Thymus (tissue), 11 donors: ENCODE results near the gene ELN. TPM values are rescaled to one million over a fixed set of nuclear protein-coding genes. Genes with fewer than 3 reads are reported as not detected.

ENCODE experiments used
- DNase-seq, 9 donors: peaks; one replicate each; pipeline ENCODE4 v3.0.0-alpha.2; 2013; ENCODE audit warnings: low spot score in 9 of 9, low read depth in 6 of 9, missing footprints in 1 of 9
- H3K27ac ChIP-seq, 2 donors: one replicate each; pipeline ENCODE4 v1.5.1; 2013; ENCODE audit warnings: control low read depth in 1 of 2, low read depth in 1 of 2, low read length in 1 of 2, mild to moderate bottlenecking in 1 of 2, moderate library complexity in 1 of 2
- H3K27me3 ChIP-seq, 2 donors: one replicate each; pipeline ENCODE4 v1.5.1; 2013; ENCODE audit warnings: low read length in 1 of 2; ENCODE audit not compliant: control insufficient read depth in 2 of 2, insufficient read depth in 1 of 2
- H3K36me3 ChIP-seq, 2 donors: one replicate each; pipeline ENCODE4 v1.5.1; 2013; ENCODE audit warnings: low read length in 1 of 2, mild to moderate bottlenecking in 1 of 2, moderate library complexity in 1 of 2; ENCODE audit not compliant: control insufficient read depth in 2 of 2, insufficient read depth in 2 of 2
- H3K4me1 ChIP-seq, 2 donors: one replicate each; pipeline ENCODE4 v1.5.1; 2013; ENCODE audit warnings: low read length in 2 of 2; ENCODE audit not compliant: control insufficient read depth in 2 of 2, insufficient read depth in 2 of 2
- H3K4me3 ChIP-seq, 2 donors: one replicate each; pipeline ENCODE4 v1.5.1; 2013; ENCODE audit warnings: low read length in 2 of 2, control low read depth in 1 of 2, mild to moderate bottlenecking in 1 of 2
- H3K9me3 ChIP-seq, 2 donors: one replicate each; pipeline ENCODE4 v1.5.1; 2013; ENCODE audit warnings: low read length in 1 of 2, mild to moderate bottlenecking in 1 of 2; ENCODE audit not compliant: control insufficient read depth in 2 of 2, insufficient read depth in 1 of 2
- WGBS: extraction: QIAGEN DNeasy Blood & Tissue Kit; methylation state at CpG from one replicate; pipeline ENCODE4 v1.1.7; 2013; 5-methylcytosine and 5-hydroxymethylcytosine counted together
- polyA plus RNA-seq: library from polyadenylated mRNA; stranded (reverse); fragments of 200-250 nt; gene quantifications from one replicate; pipeline ENCODE4 v1.2.3, GENCODE V29; 2013
- total RNA-seq: library from RNA; stranded (reverse); fragments of 120-200 nt; gene quantifications from one replicate; pipeline ENCODE4 v1.2.4, GENCODE V29; 2013
- donor health status: healthy.

ELN gene
- total and polyA plus RNA-seq, 2 donors, result 5.2 to 29.8 TPM

DNA sequence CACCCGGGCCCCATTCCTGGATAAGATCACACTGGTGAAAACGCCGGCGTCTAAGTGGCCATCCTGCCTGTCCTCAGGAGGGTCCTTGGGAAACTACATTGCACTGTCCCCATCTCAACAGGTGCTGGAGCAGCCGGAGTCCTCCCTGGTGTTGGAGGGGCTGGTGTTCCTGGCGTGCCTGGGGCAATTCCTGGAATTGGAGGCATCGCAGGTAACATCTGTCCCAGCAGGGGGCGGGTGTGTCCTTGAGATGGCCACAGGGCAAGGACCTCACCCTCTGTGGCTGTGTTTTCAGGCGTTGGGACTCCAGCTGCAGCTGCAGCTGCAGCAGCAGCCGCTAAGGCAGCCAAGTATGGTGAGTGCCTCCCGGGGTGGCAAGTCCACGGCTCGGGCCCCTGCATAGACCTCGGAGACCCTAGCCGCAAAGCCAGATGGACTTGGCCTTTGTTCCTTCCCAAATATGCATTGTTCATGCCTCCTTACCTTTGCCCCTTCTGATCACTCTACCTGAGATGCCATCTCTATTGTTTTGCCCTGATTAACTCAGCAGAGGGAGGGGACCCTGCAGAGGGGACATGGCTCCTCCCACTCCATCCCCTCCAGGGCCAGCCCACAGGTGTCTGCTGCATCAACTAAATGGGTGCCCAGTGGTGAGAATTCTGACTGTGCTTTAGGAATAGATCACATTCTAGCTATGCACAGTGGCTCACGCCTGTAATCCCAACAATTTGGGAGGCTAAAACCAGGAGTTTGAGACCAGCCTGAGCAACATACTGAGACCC lies 23.8 kb downstream of the ELN start:
- H3K27ac ChIP-seq, result no peak overlapping the region
- no peak overlapping the region for H3K4me3 ChIP-seq
- DNase-seq, result no peak
- 89% methylated on average over 16 of the region's 16 CpGs for WGBS
- no peaks in the 10 kb centered on the region for H3K9me3 ChIP-seq
- no peaks in the 10 kb centered on the region for H3K36me3 ChIP-seq
- no peaks in the 10 kb centered on the region for H3K27me3 ChIP-seq
- H3K4me1 ChIP-seq, result no peaks in the 10 kb centered on the region

- no peak overlapping the region for H3K4me3 ChIP-seq
- no peaks in the 10 kb centered on the region for H3K4me1 ChIP-seq
- WGBS, result 94% methylated on average over 1 of the region's 1 CpG
- no peaks in the 10 kb centered on the region for H3K9me3 ChIP-seq
- no peaks in the 10 kb centered on the region for H3K36me3 ChIP-seq
- no peak for DNase-seq
- no peak overlapping the region for H3K27ac ChIP-seq
- H3K27me3 ChIP-seq, result peaks cover 0 to 5% of the 10 kb centered on the region in 2 donors
Observed at GRCh38 chr7:74052628-74053027, 24.7 kb downstream of the ELN start.

GRCh38 chr7:74053589-74054186 lies 25.7 kb downstream of the ELN start:
- Histone ChIP-seq H3K9me3 (no peaks in the 10 kb centered on the region), H3K36me3 (no peaks in the 10 kb centered on the region), H3K4me1 (no peaks in the 10 kb centered on the region), H3K4me3 (no peak overlapping the region), H3K27me3 (peaks cover 0 to 6% of the 10 kb centered on the region in 2 donors), H3K27ac (no peak overlapping the region)
- DNase-seq, result no peak
- 96% methylated on average over 3 of the region's 3 CpGs for WGBS

DNA sequence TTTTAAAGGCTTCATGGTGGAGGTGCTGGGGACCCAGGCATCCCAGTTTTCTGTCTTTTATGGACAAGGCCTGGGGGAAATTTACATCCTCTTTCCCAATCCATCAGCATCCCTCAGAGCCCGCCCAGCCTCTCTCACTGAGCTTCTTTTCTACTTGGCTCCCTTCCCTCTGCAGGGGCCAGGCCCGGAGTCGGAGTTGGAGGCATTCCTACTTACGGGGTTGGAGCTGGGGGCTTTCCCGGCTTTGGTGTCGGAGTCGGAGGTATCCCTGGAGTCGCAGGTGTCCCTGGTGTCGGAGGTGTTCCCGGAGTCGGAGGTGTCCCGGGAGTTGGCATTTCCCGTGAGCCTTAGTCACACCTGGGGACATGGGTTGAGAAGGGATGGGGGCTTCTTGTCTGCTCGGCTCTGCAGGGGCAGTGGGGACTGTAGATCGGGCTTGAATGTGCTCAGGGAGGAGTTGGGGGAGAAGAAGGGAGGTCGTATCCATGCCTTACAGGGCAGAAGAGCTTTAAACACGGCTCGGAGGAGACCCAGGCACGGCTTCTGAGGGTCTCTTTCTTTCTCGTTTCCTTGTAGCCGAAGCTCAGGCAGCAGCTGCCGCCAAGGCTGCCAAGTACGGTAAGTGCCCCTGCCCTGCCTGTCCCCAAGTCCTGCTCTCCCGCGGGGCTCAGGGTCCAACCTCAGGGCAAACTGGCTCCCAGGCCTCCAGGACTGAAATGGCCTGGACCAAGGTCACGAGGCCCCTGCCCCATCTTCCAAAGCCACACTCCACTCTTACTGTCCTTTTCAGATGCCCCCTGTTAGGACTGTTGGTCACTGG lies 28.3 kb downstream of the ELN start:
- DNase-seq, result no peak
- Histone ChIP-seq H3K27me3 (peaks cover 0 to 6% of the 10 kb centered on the region in 2 donors), H3K4me3 (no peak overlapping the region), H3K27ac (no peak overlapping the region), H3K9me3 (no peaks in the 10 kb centered on the region), H3K36me3 (no peaks in the 10 kb centered on the region), H3K4me1 (peaks cover 0 to 2% of the 10 kb centered on the region in 2 donors)
- 94% methylated on average over 26 of the region's 26 CpGs for WGBS

DNA sequence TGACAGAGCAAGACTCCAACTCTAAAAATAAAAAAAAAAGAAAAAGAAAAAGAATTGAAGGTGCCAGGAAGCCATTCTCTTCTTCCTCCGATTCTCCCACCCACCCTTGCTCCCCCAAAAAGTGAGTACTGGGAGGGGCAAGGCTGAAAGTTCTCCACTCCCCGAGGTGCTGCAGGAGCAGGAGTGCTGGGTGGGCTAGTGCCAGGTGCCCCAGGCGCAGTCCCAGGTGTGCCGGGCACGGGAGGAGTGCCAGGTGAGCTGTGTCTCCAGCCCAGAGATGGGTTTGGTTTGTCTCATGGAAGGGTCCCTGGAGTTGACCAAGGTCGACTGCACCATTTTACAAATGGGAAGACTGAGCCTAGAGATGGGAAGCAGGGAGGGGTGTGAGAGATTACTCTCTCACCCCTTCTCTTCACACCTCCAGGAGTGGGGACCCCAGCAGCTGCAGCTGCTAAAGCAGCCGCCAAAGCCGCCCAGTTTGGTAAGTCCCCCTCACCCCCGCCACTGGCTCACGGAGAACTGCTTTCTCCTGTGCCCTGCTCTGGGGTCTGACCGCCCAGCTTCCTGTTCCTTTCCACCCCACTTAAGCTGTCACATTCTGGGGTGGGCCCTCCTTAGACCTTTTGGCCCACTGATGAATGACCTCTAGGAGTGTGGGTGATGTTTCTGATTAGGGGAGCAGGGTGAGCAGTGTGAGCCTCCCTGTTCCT lies 29.4 kb downstream of the ELN start:
- no peaks in the 10 kb centered on the region for H3K36me3 ChIP-seq

DNA sequence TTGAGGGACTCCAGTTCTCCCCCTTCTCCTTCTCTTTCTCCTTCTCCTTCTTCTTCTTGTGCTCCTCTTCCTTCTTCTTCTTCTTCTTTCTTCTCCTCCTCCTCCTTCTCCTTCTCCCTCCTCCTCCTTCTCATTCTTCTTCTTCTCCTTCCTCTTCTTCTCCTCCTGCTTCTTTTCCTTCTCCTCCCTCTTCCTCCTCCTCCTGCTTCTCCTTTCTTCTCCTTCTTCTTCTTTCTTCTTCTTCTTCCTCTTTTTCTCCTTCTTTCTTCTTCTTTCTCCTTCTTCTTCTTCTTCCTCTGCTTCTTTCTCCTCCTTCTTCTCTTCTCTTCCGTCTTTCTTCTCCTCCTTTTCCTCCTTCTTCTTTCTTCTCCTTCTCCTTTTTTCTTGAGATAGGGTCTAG lies 30.0 kb downstream of the ELN start:
- no peak for DNase-seq
- 98% methylated on average over 1 of the region's 1 CpG for WGBS
- Histone ChIP-seq H3K27ac (no peak overlapping the region), H3K4me1 (peaks cover 0 to 2% of the 10 kb centered on the region in 2 donors), H3K27me3 (peaks cover 0 to 6% of the 10 kb centered on the region in 2 donors), H3K4me3 (no peak overlapping the region), H3K9me3 (no peaks in the 10 kb centered on the region), H3K36me3 (no peaks in the 10 kb centered on the region)

More for the DNA sequence above, 29.4 kb downstream of the ELN start:
- no peak for DNase-seq
- no peaks in the 10 kb centered on the region for H3K9me3 ChIP-seq
- peaks cover 0 to 2% of the 10 kb centered on the region in 2 donors for H3K4me1 ChIP-seq
- WGBS, result 83% methylated on average over 11 of the region's 11 CpGs
- no peak overlapping the region for H3K4me3 ChIP-seq
- no peak overlapping the region for H3K27ac ChIP-seq
- peaks cover 0 to 6% of the 10 kb centered on the region in 2 donors for H3K27me3 ChIP-seq

DNA sequence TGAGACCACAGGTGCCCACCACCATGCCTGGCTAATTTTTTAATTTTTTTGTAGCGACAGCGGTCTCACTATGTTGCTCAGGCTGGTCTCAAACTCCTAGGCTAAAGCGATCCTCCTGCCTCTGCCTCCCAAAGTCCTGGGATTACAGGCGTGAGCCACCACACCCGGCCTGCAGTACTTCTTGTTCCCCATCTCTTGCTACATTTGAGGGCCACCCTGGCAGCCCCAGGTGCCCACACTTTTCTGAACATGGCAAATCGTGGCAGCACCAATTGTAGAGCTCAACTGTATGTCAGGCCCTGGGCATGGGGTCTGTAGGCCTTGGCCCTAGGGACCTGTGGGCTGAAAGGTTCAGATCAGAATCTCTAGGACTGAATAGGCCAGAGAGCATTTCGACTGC lies 30.5 kb downstream of the ELN start:
- peaks cover 0 to 6% of the 10 kb centered on the region in 2 donors for H3K27me3 ChIP-seq
- no peak for DNase-seq
- no peak overlapping the region for H3K4me3 ChIP-seq
- no peaks in the 10 kb centered on the region for H3K9me3 ChIP-seq
- H3K27ac ChIP-seq, result no peak overlapping the region
- WGBS, result 95% methylated on average over 7 of the region's 7 CpGs
- peaks cover 0 to 2% of the 10 kb centered on the region in 2 donors for H3K4me1 ChIP-seq
- H3K36me3 ChIP-seq, result no peaks in the 10 kb centered on the region

- 96% methylated on average over 2 of the region's 2 CpGs for WGBS
- Histone ChIP-seq H3K36me3 (no peaks in the 10 kb centered on the region), H3K27ac (no peak overlapping the region), H3K9me3 (no peaks in the 10 kb centered on the region), H3K27me3 (peaks cover 0 to 6% of the 10 kb centered on the region in 2 donors), H3K4me1 (peaks cover 0 to 2% of the 10 kb centered on the region in 2 donors), H3K4me3 (no peak overlapping the region)
- no peak for DNase-seq
Observed at GRCh38 chr7:74059037-74059436, 31.1 kb downstream of the ELN start.
